Liver (tissue), 9 donors: Measurements from ENCODE around the gene LMF1. TPM values are rescaled to one million over a fixed set of nuclear protein-coding genes. Genes with fewer than 3 reads are reported as not detected.

ENCODE experiments used
- DNase-seq: peaks from one replicate; pipeline ENCODE4 v3.0.0-alpha.2; 2017; ENCODE audit warnings: low spot score
- H3K27ac ChIP-seq, 2 donors: one replicate each; pipeline ENCODE4 v1.7.0; 2013; ENCODE audit warnings: inconsistent platforms in 2 of 2, low read length in 2 of 2, control low read depth in 1 of 2, low read depth in 1 of 2, mild to moderate bottlenecking in 1 of 2
- H3K27me3 ChIP-seq, 4 donors: one replicate each; pipeline versions ENCODE4 v1.6.1 to v1.7.0; 2013; ENCODE audit warnings: low read length in 3 of 4, inconsistent platforms in 1 of 4, mild to moderate bottlenecking in 1 of 4, moderate library complexity in 1 of 4; ENCODE audit not compliant: control insufficient read depth in 4 of 4, insufficient read depth in 4 of 4
- H3K36me3 ChIP-seq, 4 donors: one replicate each; pipeline versions ENCODE4 v1.6.1 to v1.7.0; 2013; ENCODE audit warnings: low read length in 3 of 4, mild to moderate bottlenecking in 3 of 4, low read depth in 1 of 4, moderate library complexity in 1 of 4; ENCODE audit not compliant: control insufficient read depth in 4 of 4, insufficient read depth in 3 of 4
- H3K4me1 ChIP-seq, 4 donors: one replicate each; pipeline versions ENCODE4 v1.6.1 to v1.7.0; 2013; ENCODE audit warnings: low read length in 3 of 4, mild to moderate bottlenecking in 3 of 4, moderate library complexity in 1 of 4; ENCODE audit not compliant: control insufficient read depth in 4 of 4, insufficient read depth in 4 of 4
- H3K4me3 ChIP-seq, 3 donors: one replicate each; pipeline versions ENCODE4 v1.6.1 to v1.7.0; 2013; ENCODE audit warnings: low read length in 3 of 3, control low read depth in 1 of 3, low read depth in 1 of 3, mild to moderate bottlenecking in 1 of 3
- H3K9ac ChIP-seq, 2 donors: one replicate each; pipeline ENCODE4 v1.7.0; 2013; ENCODE audit warnings: low read length in 2 of 2, mild to moderate bottlenecking in 2 of 2, moderate library complexity in 2 of 2, control low read depth in 1 of 2, low read depth in 1 of 2
- H3K9me3 ChIP-seq, 4 donors: one replicate each; pipeline versions ENCODE4 v1.6.1 to v1.7.0; 2013; ENCODE audit warnings: low read length in 3 of 4; ENCODE audit not compliant: control insufficient read depth in 4 of 4
- EGR1 ChIP-seq, 2 donors: IDR thresholded peaks; 2 replicates each; pipeline ENCODE4 v1.6.1; 2016 to 2018; ENCODE audit warnings: antibody characterized with exemption in 2 of 2, low read depth in 2 of 2
- FOXA1 ChIP-seq: IDR thresholded peaks from 2 replicates; pipeline ENCODE4 v1.6.1; 2016; ENCODE audit warnings: antibody characterized with exemption
- FOXA2 ChIP-seq: IDR thresholded peaks from 2 replicates; pipeline ENCODE4 v1.6.1; 2016; ENCODE audit warnings: antibody characterized with exemption
- GABPA ChIP-seq, 2 donors: IDR thresholded peaks in 1 of 2; conservative IDR thresholded peaks in 1 of 2; 2 replicates each; pipeline ENCODE4 v1.6.1; 2016; ENCODE audit warnings: antibody characterized with exemption in 2 of 2, mild to moderate bottlenecking in 1 of 2, moderate library complexity in 1 of 2
- HNF4G ChIP-seq: IDR thresholded peaks from 2 replicates; pipeline ENCODE4 v1.6.1; 2016; ENCODE audit warnings: antibody characterized with exemption
- JUND ChIP-seq, 2 donors: IDR thresholded peaks; 2 replicates each; pipeline ENCODE4 v1.6.1; 2016; ENCODE audit warnings: antibody characterized with exemption in 2 of 2
- NR2F2 ChIP-seq: IDR thresholded peaks from 2 replicates; pipeline ENCODE4 v1.6.1; 2016; ENCODE audit warnings: antibody characterized with exemption
- RAD21 ChIP-seq, 2 donors: IDR thresholded peaks; 2 replicates each; pipeline ENCODE4 v1.6.1; 2016; ENCODE audit warnings: antibody characterized with exemption in 2 of 2, mild to moderate bottlenecking in 2 of 2
- RXRA ChIP-seq, 2 donors: IDR thresholded peaks; 2 replicates each; pipeline ENCODE4 v1.6.1; 2017 to 2018; ENCODE audit warnings: antibody characterized with exemption in 2 of 2, mild to moderate bottlenecking in 1 of 2
- SP1 ChIP-seq: IDR thresholded peaks from 2 replicates; pipeline ENCODE4 v1.6.1; 2018; ENCODE audit warnings: antibody characterized with exemption, mild to moderate bottlenecking
- TAF1 ChIP-seq: conservative IDR thresholded peaks from 2 replicates; pipeline ENCODE4 v1.6.1; 2016; ENCODE audit warnings: antibody characterized with exemption, mild to moderate bottlenecking
- YY1 ChIP-seq: IDR thresholded peaks from 2 replicates; pipeline ENCODE4 v1.6.1; 2016; ENCODE audit warnings: antibody characterized with exemption, mild to moderate bottlenecking
- WGBS: extraction: QIAGEN DNeasy Blood & Tissue Kit; methylation state at CpG from one replicate; pipeline ENCODE4 v1.1.7; 2013; 5-methylcytosine and 5-hydroxymethylcytosine counted together
- polyA plus RNA-seq, 2 donors: library from polyadenylated mRNA; stranded (reverse) in 1 of 2; unstranded in 1 of 2; fragments of 200-250 nt in 1 of 2; fragments of >200 nt in 1 of 2; fragmentation: Nextera tagmentation in 1 of 2; extraction: Ambion mirVana in 1 of 2; gene quantifications; one replicate each; pipeline versions ENCODE4 v1.2.1 to v1.2.3, GENCODE V29; 2013 to 2015
- total RNA-seq, 2 donors: library from RNA; depleted of rRNA; stranded (reverse); fragments of >200 nt; gene quantifications; one replicate each; pipeline ENCODE4 v1.2.3, GENCODE V29; 2014
- TF ChIP-seq, protein P1 (sequence below): IDR thresholded peaks from 2 replicates; pipeline ENCODE4 v1.6.1; 2016; ENCODE audit warnings: antibody characterized with exemption
- TF ChIP-seq, protein P2 (sequence below): IDR thresholded peaks from 2 replicates; pipeline ENCODE4 v1.6.1; 2016; ENCODE audit warnings: antibody characterized with exemption, mild to moderate bottlenecking
- TF ChIP-seq, protein P3 (sequence below): IDR thresholded peaks from 2 replicates; pipeline ENCODE4 v1.6.1; 2016; ENCODE audit warnings: antibody characterized with exemption
- TF ChIP-seq, protein P4 (sequence below): fragments of 150-350 bp; IDR thresholded peaks from 2 replicates; pipeline ENCODE4 v1.5.1; 2017; ENCODE audit warnings: improper control_type of control experiment, low read depth, low read length; ENCODE audit not compliant: missing input control
- donor health status: healthy.
- donor health status: healthy.
- donor health status: healthy.
- donor health status: healthy.
- donor health status: healthy.

Gene LMF1
- total and polyA plus RNA-seq, 4 donors: 8.8 to 24.3 (median 12.6) TPM

DNA sequence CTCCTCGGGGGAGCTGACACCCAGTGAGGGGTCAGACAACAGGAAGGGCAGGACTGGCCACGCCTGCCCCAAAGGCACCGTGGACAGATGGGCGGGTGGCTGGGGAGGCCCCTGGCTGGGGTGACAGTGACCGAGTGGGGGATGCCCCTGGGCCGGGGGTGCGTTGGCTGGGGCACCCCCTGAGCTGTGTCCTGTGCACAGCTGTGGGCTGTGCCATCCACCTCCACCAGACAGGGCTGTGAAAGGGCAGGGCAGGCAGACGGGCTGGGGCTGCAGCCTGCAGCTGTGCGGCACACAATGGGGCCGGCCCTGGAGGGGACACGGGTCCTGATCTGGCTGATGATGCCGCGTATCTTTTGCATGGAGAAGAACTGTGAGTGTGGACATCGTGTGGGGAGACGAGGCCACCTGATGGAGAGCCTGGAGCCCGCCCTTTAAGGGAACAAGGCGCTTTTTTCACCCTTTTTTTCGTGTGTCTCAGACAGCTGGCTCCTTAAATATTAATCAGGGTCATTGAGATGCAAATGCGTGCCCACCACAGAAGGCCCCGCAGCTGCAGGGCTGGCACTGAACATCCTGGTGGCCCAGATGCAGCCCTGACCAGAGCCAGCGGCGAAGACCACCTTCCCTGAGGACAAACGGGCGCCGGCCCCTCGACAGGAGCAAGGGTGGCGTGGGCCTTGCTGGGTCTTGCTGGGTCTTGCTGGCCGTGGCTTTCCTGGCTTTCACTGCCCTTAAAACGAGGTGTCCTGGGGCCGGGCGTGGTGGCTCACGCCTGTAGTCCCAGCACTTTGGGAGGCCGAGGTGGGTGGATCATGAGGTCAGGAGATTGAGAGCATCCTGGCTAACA is 127.8 kb downstream of the LMF1 start:
- no peaks in the 10 kb centered on the region for H3K36me3 ChIP-seq
- H3K9ac ChIP-seq: no peak overlapping the region
- 80% methylated on average over 33 of the region's 33 CpGs for WGBS
- H3K9me3 ChIP-seq: no peaks in the 10 kb centered on the region
- no peak overlapping the region for H3K4me3 ChIP-seq
- no peak for DNase-seq
- no peaks in the 10 kb centered on the region for H3K4me1 ChIP-seq
- no peaks in the 10 kb centered on the region for H3K27me3 ChIP-seq
- TF ChIP-seq JUND (IDR thresholded peaks at IDR 0.05) (no peak), FOXA1 (no peak), YY1 (no peak), NR2F2 (no peak), TAF1 (no peak), GABPA (IDR thresholded peaks at IDR 0.05 in 1 of 2, conservative IDR thresholded peaks at IDR 0.05 in 1 of 2) (no peak), RAD21 (IDR thresholded peaks at IDR 0.05) (no peak), FOXA2 (no peak), EGR1 (IDR thresholded peaks at IDR 0.05; ENCODE audit: low read depth in 2 of 2) (no peak), HNF4G (no peak)
- TF ChIP-seq, protein P1, sequence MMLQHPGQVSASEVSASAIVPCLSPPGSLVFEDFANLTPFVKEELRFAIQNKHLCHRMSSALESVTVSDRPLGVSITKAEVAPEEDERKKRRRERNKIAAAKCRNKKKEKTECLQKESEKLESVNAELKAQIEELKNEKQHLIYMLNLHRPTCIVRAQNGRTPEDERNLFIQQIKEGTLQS: no peak
- TF ChIP-seq, protein P2, sequence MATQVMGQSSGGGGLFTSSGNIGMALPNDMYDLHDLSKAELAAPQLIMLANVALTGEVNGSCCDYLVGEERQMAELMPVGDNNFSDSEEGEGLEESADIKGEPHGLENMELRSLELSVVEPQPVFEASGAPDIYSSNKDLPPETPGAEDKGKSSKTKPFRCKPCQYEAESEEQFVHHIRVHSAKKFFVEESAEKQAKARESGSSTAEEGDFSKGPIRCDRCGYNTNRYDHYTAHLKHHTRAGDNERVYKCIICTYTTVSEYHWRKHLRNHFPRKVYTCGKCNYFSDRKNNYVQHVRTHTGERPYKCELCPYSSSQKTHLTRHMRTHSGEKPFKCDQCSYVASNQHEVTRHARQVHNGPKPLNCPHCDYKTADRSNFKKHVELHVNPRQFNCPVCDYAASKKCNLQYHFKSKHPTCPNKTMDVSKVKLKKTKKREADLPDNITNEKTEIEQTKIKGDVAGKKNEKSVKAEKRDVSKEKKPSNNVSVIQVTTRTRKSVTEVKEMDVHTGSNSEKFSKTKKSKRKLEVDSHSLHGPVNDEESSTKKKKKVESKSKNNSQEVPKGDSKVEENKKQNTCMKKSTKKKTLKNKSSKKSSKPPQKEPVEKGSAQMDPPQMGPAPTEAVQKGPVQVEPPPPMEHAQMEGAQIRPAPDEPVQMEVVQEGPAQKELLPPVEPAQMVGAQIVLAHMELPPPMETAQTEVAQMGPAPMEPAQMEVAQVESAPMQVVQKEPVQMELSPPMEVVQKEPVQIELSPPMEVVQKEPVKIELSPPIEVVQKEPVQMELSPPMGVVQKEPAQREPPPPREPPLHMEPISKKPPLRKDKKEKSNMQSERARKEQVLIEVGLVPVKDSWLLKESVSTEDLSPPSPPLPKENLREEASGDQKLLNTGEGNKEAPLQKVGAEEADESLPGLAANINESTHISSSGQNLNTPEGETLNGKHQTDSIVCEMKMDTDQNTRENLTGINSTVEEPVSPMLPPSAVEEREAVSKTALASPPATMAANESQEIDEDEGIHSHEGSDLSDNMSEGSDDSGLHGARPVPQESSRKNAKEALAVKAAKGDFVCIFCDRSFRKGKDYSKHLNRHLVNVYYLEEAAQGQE: no peak
- TF ChIP-seq, protein P3, sequence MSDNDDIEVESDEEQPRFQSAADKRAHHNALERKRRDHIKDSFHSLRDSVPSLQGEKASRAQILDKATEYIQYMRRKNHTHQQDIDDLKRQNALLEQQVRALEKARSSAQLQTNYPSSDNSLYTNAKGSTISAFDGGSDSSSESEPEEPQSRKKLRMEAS: no peak
- TF ChIP-seq, protein P4, sequence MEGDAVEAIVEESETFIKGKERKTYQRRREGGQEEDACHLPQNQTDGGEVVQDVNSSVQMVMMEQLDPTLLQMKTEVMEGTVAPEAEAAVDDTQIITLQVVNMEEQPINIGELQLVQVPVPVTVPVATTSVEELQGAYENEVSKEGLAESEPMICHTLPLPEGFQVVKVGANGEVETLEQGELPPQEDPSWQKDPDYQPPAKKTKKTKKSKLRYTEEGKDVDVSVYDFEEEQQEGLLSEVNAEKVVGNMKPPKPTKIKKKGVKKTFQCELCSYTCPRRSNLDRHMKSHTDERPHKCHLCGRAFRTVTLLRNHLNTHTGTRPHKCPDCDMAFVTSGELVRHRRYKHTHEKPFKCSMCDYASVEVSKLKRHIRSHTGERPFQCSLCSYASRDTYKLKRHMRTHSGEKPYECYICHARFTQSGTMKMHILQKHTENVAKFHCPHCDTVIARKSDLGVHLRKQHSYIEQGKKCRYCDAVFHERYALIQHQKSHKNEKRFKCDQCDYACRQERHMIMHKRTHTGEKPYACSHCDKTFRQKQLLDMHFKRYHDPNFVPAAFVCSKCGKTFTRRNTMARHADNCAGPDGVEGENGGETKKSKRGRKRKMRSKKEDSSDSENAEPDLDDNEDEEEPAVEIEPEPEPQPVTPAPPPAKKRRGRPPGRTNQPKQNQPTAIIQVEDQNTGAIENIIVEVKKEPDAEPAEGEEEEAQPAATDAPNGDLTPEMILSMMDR: no peak
- no peak overlapping the region for H3K27ac ChIP-seq

DNA sequence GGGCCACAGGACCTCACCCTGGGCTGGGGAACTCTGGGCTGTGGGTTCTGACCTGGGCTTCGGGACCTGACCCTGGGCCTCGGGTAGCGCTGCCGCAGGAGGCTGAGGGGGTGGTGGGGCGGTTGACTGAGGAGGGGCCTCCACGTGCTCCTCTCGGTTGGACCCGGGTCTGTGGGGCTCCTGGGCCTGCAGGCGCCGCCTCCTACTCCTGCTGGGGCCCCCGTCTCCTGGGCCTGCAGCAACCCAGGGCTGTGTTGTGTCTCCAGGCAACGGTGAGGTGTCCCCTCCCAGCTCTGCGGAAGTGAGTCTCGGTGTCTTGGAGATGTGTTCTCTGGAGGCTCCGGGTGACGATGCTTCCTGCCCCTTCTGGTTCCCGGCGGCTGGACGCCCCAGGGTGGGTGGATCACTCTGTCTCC is 128.7 kb downstream of the LMF1 start:
- H3K9me3 ChIP-seq: no peaks in the 10 kb centered on the region
- no peak overlapping the region for H3K9ac ChIP-seq
- no peak overlapping the region for H3K27ac ChIP-seq
- H3K36me3 ChIP-seq: no peaks in the 10 kb centered on the region
- H3K4me3 ChIP-seq: no peak overlapping the region
- no peak for TF ChIP-seq SP1
- TF ChIP-seq TAF1: no peak
- no peak for TF ChIP-seq GABPA (IDR thresholded peaks at IDR 0.05 in 1 of 2, conservative IDR thresholded peaks at IDR 0.05 in 1 of 2)
- TF ChIP-seq RAD21 (IDR thresholded peaks at IDR 0.05): no peak
- TF ChIP-seq RXRA (IDR thresholded peaks at IDR 0.05): no peak
- no peak for TF ChIP-seq YY1
- TF ChIP-seq HNF4G: no peak
- TF ChIP-seq, protein P4: no peak
- no peak for TF ChIP-seq EGR1 (IDR thresholded peaks at IDR 0.05; ENCODE audit: low read depth in 2 of 2)
- no peaks in the 10 kb centered on the region for H3K4me1 ChIP-seq
- DNase-seq: no peak
- no peaks in the 10 kb centered on the region for H3K27me3 ChIP-seq
- WGBS: 73% methylated on average over 19 of the region's 19 CpGs
